Small intestine (tissue), 7 donors: ENCODE measurements around the gene SMAP1. TPM values are rescaled to one million over a fixed set of nuclear protein-coding genes. Genes with fewer than 3 reads are reported as not detected.
"Not testable (repeated sequence)": the region's sequence is repeated elsewhere in the genome, so short reads cannot be mapped to it uniquely, and the experiment has no call there.

ENCODE experiments used
- DNase-seq, 2 donors: peaks; one replicate each; pipeline versions ENCODE4 v3.0.0 to v3.0.0-alpha.2; 2013
- FAIRE-seq: peaks from 2 replicates; lab custom pipeline; 2012; peaks lifted over from hg19 to GRCh38; lab: Jason Lieb, UNC
- H3K27ac ChIP-seq, 3 donors: one replicate each; pipeline ENCODE4 v1.5.1; 2013; ENCODE audit warnings: low read length in 2 of 3, mild to moderate bottlenecking in 2 of 3, control low read depth in 1 of 3, inconsistent platforms in 1 of 3, low read depth in 1 of 3, moderate library complexity in 1 of 3
- H3K27me3 ChIP-seq, 3 donors: one replicate each; pipeline ENCODE4 v1.6.1; 2013; ENCODE audit warnings: low read length in 3 of 3, inconsistent platforms in 1 of 3; ENCODE audit not compliant: control insufficient read depth in 3 of 3, insufficient read depth in 3 of 3
- H3K36me3 ChIP-seq, 3 donors: one replicate each; pipeline ENCODE4 v1.6.1; 2013; ENCODE audit warnings: low read length in 3 of 3, inconsistent platforms in 1 of 3, low read depth in 1 of 3, mild to moderate bottlenecking in 1 of 3, moderate library complexity in 1 of 3; ENCODE audit not compliant: control insufficient read depth in 3 of 3, insufficient read depth in 2 of 3
- H3K4me1 ChIP-seq, 3 donors: one replicate each; pipeline ENCODE4 v1.6.1; 2013; ENCODE audit warnings: low read length in 2 of 3, inconsistent platforms in 1 of 3, low read depth in 1 of 3, mild to moderate bottlenecking in 1 of 3, moderate library complexity in 1 of 3; ENCODE audit not compliant: control insufficient read depth in 3 of 3, insufficient read depth in 2 of 3
- H3K4me3 ChIP-seq, 3 donors: one replicate each; pipeline ENCODE4 v1.5.1; 2013; ENCODE audit warnings: low read length in 3 of 3, control low read depth in 1 of 3, inconsistent platforms in 1 of 3, low read depth in 1 of 3, mild to moderate bottlenecking in 1 of 3, moderate library complexity in 1 of 3
- H3K9me3 ChIP-seq, 2 donors: one replicate each; pipeline ENCODE4 v1.6.1; 2013; ENCODE audit warnings: low read depth in 1 of 2, low read length in 1 of 2; ENCODE audit not compliant: control insufficient read depth in 2 of 2, insufficient read depth in 1 of 2
- WGBS, 3 donors: extraction: QIAGEN DNeasy Blood & Tissue Kit; methylation state at CpG; one replicate each; pipeline ENCODE4 v1.1.7; 2013; 5-methylcytosine and 5-hydroxymethylcytosine counted together
- polyA plus RNA-seq, 4 donors: library from polyadenylated mRNA; stranded (reverse) in 3 of 4; unstranded in 1 of 4; fragments of 200-250 nt in 3 of 4; fragments of 120-200 nt in 1 of 4; gene quantifications; one replicate each; pipeline versions ENCODE4 v1.2.1 to v1.2.3, GENCODE V29; 2013
- donor health status: healthy with polysubstance abuse.
- donor health status: control.
- donor health status: control.
- donor health status: Bipolar disorder and iron deficiency.
- donor health status: healthy.

The SMAP1 gene
- polyA plus RNA-seq, 4 donors = 25.2 to 42.1 (median 37.3) TPM

DNA sequence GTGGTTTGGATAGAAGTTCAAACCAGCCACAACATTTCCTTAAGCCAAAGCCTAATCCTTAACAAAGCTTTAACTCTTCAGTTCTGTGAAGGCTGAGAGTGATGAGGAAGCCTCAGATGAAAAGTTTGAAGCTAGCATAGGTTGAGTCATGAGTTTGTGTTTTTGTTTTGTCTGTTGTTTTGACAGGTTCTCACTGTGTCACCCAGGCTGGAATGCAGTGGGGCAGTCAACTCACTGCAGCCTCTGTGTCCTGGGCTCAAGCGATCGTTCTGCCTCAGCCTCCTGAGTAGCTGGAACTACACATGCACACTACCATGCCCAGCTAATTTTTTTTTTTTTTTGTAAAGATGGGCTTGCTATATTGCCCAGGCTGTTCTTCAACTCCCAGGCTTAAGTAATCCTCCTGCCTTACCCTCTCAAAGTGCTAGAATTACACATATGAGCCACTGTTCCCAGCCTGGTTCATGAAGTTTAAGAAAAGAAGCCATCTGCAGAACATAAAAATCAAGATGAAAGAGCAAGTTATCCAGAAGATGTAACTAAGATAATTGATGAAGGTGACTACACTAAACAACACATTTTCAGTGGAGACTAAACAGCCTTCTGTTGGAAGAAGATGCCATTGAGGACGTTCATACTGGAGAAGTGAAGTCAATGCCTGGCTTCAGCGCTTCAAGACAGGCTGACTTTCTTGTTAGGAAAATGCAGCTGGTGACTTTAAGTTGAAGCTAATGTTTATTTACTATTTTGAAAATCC is 96.2 kb downstream of the SMAP1 start:
- DNase-seq = no peak
- Histone ChIP-seq H3K27ac (no peak overlapping the region), H3K4me3 (no peak overlapping the region), H3K9me3 (no peaks in the 10 kb centered on the region), H3K36me3 (peaks cover 0 to 4% (median 3%) of the 10 kb centered on the region in 3 donors), H3K27me3 (no peaks in the 10 kb centered on the region), H3K4me1 (no peaks in the 10 kb centered on the region)
- no peak for FAIRE-seq
- 78 to 96% (median 92%) methylated on average over 4 of the region's 4 CpGs for WGBS, 3 donors

DNA sequence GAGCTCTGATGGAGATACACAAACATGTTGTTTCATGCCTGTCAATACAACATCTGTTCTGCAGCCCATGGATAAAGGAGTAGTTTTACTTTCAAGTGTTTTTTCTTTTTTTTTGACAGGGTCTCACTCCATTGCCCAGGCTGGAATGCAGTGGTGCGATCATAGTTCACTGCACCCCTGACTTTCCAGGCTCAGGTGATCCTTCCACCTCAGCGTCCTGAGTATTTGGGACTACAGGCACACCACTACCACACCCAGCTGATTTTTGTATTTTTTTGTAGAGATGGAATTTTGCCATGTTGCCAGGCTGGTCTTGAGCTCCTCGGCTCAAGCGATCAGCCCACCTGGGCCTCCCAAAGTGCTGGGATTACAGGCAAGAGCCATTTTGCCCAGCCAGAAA is 97.0 kb downstream of the SMAP1 start:
- WGBS, 3 donors = 89 to 97% (median 95%) methylated on average over 4 of the region's 4 CpGs
- Histone ChIP-seq H3K9me3 (no peaks in the 10 kb centered on the region), H3K27ac (no peak overlapping the region), H3K27me3 (no peaks in the 10 kb centered on the region), H3K36me3 (peaks cover 0 to 4% (median 3%) of the 10 kb centered on the region in 3 donors), H3K4me3 (no peak overlapping the region), H3K4me1 (no peaks in the 10 kb centered on the region)
- FAIRE-seq = no peak
- DNase-seq = no peak

DNA sequence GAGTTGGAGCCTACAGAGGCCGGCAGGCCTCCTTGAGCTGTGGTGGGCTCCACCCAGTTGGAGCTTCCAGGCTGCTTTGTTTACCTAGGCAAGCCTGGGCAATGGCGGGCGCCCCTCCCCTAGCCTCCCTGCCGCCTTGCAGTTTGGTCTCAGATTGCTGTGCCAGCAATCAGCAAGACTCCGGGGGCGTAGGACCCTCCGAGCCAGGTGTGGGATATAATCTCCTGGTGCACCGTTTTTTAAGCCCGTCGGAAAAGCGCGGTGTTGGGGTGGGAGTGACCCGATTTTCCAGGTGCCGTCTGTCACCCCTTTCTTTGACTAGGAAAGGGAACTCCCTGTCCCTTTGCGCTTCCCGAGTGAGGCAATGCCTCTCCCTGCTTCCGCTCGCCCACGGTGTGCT is 103.7 kb downstream of the SMAP1 start:
- not testable (repeated sequence) for H3K4me1 ChIP-seq, H3K27ac ChIP-seq, H3K36me3 ChIP-seq, H3K27me3 ChIP-seq, FAIRE-seq, DNase-seq, H3K9me3 ChIP-seq, H3K4me3 ChIP-seq
- 94 to 97% (median 96%) methylated on average over 18 to 19 of the region's 19 CpGs for WGBS, 3 donors

DNA sequence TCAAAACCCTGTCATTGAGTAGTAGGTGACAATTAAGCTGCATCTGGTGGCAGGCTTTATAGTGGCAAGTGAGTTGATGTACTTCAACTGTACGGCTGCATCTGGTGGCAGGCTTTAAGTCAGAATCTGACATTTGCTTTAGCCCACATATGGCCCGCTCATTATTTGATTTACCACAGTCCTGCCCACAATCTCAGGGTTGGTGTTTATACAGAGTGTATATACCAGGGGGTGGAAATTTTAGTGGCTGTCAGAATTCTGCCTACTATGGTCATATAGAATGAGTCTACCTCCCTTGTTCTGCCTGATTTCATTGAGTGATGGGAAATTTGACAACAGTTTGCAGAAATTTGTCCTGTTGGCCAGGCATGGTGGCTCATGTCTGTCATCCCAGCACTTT is 112.3 kb downstream of the SMAP1 start:
- H3K4me3 ChIP-seq = no peak overlapping the region
- H3K4me1 ChIP-seq = no peaks in the 10 kb centered on the region
- no peak for FAIRE-seq
- no peak overlapping the region for H3K27ac ChIP-seq
- H3K36me3 ChIP-seq = peaks cover 2 to 15% (median 3%) of the 10 kb centered on the region in 3 donors
- no peaks in the 10 kb centered on the region for H3K27me3 ChIP-seq
- peaks cover 0 to 22% of the 10 kb centered on the region in 2 donors for H3K9me3 ChIP-seq
- no peak for DNase-seq
- 91 to 97% (median 92%) methylated on average over 2 of the region's 2 CpGs for WGBS, 3 donors

DNA sequence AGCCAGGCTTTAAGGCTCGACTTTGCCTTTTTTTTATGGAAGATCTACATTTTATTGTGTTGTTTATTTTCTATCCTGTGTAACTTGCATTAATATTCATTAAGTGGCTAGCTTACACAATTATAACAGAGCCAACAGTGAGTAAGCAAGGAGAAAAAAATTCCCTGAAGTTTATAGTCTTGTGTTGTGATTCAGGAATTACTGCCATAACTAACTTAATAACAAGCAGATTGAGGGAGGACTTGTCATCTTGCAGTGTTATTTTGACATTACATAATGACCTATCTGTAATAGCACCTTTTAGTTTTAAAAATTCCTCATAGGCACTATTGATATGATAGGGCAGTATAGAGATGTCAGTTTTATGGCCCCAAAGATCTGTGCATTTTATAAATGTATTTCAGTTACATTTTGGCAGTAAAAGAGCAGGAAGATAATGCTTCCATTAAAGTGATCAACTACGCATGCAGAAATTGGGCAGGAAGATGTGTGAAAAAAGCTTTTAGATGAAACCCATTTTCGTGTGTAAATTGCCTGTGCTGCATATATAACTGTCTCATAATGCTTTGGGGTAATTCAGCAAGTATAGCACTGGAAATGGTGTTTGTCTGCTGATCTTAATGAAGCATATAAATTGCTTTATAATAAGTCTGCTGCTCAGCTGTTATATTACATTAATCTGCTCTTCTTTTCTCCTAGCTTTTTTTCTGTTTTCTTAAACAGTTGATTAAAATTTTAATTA is 123.0 kb downstream of the SMAP1 start:
- no peaks in the 10 kb centered on the region for H3K36me3 ChIP-seq
- H3K27me3 ChIP-seq = no peaks in the 10 kb centered on the region
- H3K27ac ChIP-seq = no peak overlapping the region
- FAIRE-seq (no peak), DNase-seq (no peak)
- H3K4me3 ChIP-seq = no peak overlapping the region
- H3K9me3 ChIP-seq = peaks cover 0 to 2% of the 10 kb centered on the region in 2 donors
- 83 to 89% (median 86%) methylated on average over 3 of the region's 3 CpGs for WGBS, 3 donors
- no peaks in the 10 kb centered on the region for H3K4me1 ChIP-seq

DNA sequence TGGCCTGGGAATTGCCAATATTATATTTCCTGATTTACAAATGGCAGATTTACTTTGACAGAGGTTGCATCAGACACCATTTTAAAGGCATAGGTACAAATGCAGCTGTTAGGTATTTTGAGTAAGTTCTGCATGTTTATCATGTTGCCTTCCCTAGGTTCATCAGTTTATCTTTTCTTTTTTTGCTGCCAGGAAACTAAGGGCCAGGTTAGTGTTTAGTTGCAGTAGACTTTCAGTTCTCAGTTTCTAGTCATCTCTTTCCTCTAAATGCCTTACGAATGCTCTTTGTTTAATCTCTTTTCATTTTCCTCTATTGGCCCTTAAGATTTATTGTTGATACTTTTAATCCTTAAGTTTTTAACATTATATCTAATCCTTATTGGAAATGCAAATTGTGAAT is 129.9 kb downstream of the SMAP1 start:
- DNase-seq (no peak), FAIRE-seq (no peak)
- H3K27ac ChIP-seq = no peak overlapping the region
- no peaks in the 10 kb centered on the region for H3K36me3 ChIP-seq
- 66 to 97% (median 75%) methylated on average over 1 of the region's 1 CpG for WGBS, 3 donors
- H3K27me3 ChIP-seq = no peaks in the 10 kb centered on the region
- no peaks in the 10 kb centered on the region for H3K4me1 ChIP-seq
- H3K4me3 ChIP-seq = no peak overlapping the region
- H3K9me3 ChIP-seq = peaks cover 0 to 2% of the 10 kb centered on the region in 2 donors

DNA sequence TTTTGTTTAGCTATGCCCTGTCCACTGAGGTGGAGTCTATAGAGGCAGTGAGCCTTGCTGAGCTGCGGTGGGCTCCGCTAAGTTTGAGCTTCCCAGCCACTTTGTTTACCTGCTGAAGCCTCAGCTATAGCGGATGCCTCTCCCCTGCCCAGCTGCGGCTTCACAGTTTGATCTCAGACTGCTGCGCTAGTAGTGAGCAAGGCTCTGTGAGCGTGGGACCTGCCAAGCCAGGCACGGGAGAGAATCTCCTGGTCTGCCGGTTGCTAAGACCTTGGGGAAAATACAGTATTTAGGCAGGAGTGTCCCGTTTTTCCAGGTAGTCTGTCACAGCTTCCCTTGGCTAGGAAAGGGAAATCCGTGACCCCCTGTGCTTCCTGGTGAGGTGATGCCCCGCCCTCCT is 138.4 kb downstream of the SMAP1 start:
- DNase-seq = no peak
- H3K9me3 ChIP-seq = peaks cover 0 to 4% of the 10 kb centered on the region in 2 donors

DNA sequence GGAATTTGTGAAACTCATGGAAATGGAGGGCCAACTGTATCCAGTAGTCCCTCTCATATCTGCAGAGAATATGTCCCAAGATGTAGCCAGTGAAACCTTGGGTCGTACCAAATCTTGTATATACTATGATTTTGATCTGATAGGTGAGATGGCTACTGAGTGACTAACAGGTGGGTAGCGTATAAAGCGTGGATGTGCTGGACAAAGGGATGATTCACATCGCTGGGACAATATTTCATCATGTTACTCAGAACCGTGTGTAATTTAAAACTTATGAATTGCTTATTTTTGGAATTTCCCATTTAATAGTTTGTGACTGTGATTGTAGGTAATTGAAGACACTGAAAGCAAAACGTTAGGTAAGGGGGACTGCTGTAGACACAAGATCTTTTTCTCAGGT is 144.1 kb downstream of the SMAP1 start:
- no peaks in the 10 kb centered on the region for H3K27me3 ChIP-seq
- WGBS, 3 donors = 92 to 93% (median 92%) methylated on average over 6 of the region's 6 CpGs
- peaks cover 0 to 6% (median 4%) of the 10 kb centered on the region in 3 donors for H3K36me3 ChIP-seq
- no peak overlapping the region for H3K27ac ChIP-seq
- H3K9me3 ChIP-seq = no peaks in the 10 kb centered on the region
- DNase-seq (no peak), FAIRE-seq (no peak)
- no peaks in the 10 kb centered on the region for H3K4me1 ChIP-seq
- no peak overlapping the region for H3K4me3 ChIP-seq

More for the DNA sequence above, 138.4 kb downstream of the SMAP1 start:
- H3K4me3 ChIP-seq = no peak overlapping the region
- no peaks in the 10 kb centered on the region for H3K4me1 ChIP-seq
- 94 to 97% (median 96%) methylated on average over 11 of the region's 11 CpGs for WGBS, 3 donors
- H3K27me3 ChIP-seq = no peaks in the 10 kb centered on the region
- H3K36me3 ChIP-seq = peaks cover 2 to 12% (median 4%) of the 10 kb centered on the region in 3 donors
- no peak overlapping the region for H3K27ac ChIP-seq
- FAIRE-seq = no peak
